GM19099 (cell line): ENCODE data around the gene NTRK2.

Experiments used
- POLR2A ChIP-seq: IDR thresholded peaks from 3 replicates; pipeline ENCODE4 v1.6.1; 2011; ENCODE audit warnings: low read depth; ENCODE audit not compliant: insufficient read length; ENCODE audit errors: extremely low read depth

Gene NTRK2

DNA sequence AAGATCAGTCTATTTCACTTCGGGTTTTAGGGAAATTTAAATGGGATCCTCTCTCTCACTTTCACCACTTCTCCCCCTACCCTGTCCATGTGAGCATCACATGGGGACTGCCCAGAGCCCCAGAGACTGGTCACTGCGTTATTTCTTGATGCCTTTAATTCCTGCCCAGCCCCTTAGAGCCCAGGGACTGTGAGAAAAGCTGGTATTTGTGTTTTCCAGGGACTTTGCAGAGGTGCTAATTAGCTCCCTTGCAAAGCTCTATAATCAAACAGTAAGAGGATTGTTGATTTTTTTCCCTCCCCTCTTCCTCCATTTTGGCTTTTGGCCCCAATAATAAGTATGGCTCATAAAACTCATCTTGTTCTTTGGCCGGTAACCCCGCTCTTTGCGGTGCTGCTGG lies 35.6 kb downstream of the NTRK2 start:
- no peak for TF ChIP-seq POLR2A

DNA sequence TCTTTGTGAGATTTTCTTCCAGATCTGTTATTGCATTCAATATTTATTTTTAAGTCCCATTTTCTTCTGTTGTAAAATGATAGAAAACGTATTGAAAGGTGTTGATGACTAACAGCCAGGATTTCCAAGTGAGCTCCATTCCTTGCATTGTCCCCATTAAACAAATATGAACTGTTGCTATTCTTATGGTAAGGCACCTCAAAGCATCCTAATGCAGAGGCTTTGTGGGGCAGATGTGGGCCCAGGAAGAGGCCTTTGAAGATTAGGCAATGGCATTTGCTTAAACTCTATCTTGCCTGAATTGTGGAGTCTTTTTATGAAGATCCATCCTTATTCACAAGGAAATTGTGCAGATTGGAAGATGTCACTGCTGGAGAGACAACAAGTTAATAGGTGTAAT lies 38.9 kb downstream of the NTRK2 start:
- TF ChIP-seq POLR2A = no peak

DNA sequence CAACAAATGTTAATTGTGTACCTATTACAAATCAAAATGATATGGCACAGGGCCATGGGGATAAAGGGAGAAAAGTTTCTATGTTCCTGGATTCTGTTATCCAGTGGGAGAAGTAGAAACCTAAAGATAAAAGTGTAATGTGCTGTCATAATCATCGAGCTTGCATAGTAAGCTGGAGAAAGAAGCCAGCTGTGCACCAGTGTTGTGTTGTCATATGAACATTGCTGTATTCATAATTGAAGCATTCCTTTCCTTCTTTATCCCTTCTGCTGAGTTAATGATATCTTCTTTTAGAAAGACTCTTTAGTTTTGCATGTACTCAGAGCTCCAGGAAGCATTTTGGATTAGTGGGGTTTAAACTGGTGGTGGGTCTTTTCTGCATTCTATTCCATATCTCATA lies 39.5 kb downstream of the NTRK2 start:
- TF ChIP-seq POLR2A = no peak

DNA sequence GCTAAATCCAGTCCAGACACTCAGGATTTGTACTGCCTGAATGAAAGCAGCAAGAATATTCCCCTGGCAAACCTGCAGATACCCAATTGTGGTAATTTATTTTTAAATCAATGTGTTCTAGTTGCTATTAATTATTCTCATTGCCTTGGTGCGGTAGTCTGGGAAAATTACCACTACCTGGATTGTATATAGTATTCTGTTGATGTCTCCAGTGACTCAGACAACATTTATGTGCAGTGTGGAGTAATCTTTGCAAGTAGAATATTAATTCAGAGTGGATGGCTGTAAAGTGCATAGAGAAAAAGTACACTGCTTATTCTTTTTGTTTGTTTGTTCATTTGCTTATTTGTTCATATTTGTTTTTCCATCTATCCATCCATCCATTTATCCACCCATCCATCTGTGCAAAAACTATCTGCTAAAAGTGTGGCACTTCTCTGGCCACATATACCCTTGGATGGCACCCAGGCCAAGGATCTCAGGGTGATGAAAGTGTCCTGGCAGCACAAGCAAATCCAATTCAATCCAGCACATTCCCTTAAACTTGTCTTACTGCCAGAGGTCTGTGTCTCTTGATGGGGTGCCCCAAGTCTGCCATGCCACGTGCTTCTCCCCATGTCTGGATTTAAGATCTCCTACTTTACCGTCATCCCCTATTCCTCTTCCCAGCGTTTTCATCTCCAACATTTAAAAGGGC lies 41.3 kb downstream of the NTRK2 start:
- TF ChIP-seq POLR2A = no peak

DNA sequence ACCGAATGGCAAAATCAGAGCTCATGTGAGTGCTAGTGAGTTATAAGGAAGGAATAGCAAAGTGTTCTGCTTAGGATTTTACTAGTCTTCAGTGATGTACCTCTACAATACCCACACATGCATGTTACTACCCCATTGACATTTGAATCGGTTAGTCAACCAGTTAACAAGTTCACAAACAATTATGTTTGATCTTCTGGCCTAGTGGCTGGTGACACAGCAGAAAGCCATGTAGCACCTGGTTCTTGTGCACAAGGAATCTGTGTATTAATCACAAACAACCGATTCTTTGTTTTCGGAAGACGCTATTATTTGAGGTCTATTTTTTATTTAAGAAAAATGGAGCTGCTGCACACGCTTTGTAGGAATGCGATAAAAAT lies 41.9 kb downstream of the NTRK2 start:
- TF ChIP-seq POLR2A = no peak

DNA sequence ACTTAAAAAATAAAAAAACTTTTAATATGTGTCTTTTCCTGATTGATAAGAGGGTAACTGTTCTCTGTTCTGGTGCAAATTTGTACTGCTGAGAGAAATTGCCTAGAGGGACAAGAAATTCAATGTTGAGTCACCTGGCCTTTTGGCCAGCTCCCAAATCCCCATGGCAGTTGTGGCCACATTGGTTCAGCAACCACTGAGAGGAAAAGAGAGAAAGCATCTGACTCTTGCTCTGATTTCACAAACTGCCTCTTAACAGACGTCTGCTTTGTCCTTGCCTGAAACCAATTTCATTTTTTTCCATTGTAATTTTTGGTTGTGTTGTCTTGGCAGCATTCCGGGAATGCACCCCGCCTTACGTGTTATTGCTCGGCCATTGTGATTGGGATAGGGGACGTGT lies 42.4 kb downstream of the NTRK2 start:
- no peak for TF ChIP-seq POLR2A

DNA sequence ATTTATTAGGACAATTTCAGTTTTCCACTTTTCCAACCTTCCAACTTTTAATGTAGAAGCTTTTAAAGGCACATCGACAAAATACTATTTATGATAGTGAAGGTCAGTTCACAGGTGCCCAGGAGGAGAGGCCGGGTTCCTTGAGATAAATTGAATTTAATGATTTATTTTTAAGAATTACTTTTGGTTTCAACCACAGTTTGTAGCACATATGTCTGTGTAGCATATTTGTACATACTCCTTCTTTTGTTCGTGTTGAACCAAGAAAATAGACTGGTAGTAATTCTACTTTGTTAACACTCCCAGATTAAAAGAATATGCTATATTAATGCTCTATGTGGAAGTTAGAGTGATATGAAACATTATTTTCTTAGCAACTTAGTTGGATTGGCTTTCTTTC lies 46.7 kb downstream of the NTRK2 start:
- TF ChIP-seq POLR2A = no peak

DNA sequence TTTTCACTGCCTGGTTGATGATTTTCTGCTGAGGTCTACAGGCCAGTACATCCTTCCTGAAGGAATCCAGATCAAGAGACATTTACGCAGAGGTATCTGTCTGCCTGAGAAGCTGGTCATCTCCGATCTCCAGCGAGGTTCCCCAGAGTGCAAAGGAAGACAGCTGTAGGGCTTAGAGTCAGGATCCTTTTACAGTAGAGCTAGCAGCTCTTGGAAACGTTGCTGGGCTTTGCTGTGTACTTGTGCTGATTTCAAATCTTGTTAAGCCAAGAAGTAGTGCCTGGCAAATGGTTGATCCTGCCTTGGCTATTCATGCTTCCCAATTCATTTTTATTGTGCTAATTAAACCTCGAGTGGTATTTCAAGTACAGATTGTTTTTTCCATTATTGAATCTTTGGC lies 48.9 kb downstream of the NTRK2 start:
- no peak for TF ChIP-seq POLR2A

DNA sequence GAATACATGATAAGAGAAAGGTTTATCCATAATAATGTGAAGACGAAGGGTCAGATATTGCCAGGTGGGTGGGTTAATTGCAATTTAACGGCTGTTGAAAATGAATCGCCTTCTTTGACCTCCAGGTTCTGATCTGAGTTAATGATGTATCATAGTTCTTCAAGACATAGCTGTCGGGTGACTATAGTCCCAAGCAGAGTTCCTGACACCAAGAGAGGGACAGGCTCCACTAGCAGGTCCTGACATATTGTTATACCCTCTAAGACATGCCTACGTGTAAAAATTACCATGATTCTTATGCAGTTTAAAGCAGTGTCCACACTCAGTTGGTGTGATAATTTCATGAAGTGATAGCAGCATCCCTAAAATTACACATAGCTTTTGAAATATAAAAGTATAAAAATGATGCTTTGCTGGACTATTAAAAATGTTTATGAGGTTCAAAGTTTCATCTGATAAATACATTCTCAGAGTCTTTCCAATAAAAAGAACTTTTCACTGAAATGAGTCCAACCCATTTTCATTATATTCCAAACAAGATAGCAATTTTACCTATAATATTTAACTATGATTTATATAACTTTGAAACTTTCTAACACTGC lies 53.0 kb downstream of the NTRK2 start:
- no peak for TF ChIP-seq POLR2A

DNA sequence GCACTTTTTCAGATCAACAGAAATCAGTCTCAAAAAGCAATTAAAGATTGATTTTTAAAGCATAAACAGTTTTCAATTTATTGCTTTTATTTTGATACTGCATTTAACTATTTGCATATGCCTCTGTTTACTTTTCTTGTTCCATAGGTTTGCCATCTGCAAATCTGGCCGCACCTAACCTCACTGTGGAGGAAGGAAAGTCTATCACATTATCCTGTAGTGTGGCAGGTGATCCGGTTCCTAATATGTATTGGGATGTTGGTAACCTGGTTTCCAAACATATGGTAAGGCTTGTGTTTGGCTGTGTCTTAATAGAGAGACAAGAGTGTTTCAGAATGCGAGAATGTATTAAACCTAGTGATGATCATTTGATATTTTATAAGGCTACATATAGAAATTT lies 53.9 kb downstream of the NTRK2 start:
- TF ChIP-seq POLR2A = no peak

DNA sequence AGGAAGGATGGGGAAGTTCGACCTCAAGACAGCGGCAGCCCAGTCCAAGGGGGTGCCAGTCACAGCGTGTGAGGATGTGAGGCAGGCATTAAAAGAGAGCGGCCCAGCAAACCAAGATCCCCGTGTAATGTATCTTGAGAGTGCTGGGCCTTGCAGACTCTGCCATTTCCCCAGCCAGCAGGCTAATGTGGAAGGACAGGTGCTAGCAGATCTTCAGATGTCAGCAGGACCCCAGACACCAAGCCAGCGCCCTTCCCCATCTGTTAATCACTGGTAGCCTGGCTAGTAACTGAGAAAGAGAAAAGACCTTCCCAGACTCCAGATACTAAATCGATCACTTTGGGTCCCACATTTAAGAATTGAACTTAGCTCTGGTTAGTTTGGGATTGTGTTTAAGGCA lies 62.2 kb downstream of the NTRK2 start:
- TF ChIP-seq POLR2A = no peak

DNA sequence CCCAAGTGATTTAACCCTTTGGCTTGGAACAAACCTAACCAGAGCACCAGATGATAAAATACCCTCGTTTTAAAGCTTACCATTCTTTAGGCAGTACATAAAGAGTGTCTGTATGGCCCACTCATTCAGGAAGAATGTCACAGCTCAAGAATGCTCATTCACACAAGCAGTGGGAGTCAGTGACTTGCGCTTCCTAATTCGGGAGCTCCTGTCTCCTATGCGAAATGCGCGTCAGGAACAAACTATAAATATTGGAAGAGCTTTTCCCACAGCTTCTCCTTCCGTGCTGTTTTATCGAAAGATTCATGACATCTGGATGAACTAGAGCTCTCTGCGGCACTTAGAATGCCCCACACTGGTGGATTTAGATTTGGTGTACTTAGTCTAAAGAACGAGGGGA lies 66.6 kb downstream of the NTRK2 start:
- no peak for TF ChIP-seq POLR2A

DNA sequence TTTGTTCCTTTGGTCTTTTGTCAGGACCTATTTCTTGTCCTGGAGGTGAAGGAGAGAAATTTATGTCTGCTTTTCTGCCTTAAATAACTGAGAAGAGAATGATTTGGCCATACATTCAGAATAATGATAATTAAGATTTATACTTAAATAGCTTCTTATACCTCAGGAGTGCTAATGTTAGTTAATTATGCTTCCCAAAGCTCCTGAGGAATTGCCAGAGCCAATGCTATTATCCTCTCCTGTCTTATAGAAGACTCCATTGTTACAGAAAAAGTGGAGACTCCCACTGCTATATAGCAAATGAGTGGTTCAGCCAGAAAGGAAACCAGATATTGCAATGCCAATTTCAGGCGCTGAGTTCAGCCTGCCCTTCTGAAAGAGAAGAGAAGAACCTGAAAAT lies 67.0 kb downstream of the NTRK2 start:
- TF ChIP-seq POLR2A = no peak

DNA sequence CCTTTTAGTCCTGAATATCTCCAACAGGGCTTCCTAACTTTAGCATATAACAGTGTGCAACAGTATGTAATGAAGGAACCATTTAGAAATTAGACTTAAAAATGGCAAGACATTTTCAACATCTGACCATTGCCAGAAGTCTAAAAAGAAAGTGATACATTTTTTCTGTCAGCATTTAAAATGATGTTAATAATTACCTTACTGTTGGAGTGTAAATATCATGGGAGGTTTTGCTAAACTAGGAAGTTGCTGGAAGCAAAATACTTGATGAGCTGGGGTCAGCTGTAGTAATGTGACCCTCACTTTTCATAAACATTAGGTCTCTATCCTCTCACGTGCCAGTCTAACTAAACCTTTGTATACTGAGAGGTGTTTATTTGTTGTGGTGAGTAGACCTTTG lies 68.8 kb downstream of the NTRK2 start:
- no peak for TF ChIP-seq POLR2A

DNA sequence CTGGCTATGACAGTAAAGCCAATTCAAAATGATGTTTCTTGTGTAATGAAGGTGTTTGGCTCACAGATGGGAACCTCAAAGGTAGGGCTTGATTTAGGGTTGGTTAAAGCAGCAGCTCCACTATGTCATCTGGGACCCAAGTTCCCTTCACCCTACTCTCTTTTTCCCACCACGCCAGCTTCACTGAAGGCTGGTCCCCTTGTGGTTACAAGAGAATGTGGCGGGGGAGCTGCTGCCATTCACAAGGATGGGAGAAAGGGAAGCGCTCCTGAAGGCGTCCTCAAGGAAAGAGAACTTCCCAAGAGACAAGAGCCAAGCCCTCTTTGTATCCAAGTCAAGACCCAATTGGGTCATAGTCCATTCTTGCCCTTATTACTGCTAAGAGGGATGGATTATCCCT lies 72.7 kb downstream of the NTRK2 start:
- TF ChIP-seq POLR2A = no peak

DNA sequence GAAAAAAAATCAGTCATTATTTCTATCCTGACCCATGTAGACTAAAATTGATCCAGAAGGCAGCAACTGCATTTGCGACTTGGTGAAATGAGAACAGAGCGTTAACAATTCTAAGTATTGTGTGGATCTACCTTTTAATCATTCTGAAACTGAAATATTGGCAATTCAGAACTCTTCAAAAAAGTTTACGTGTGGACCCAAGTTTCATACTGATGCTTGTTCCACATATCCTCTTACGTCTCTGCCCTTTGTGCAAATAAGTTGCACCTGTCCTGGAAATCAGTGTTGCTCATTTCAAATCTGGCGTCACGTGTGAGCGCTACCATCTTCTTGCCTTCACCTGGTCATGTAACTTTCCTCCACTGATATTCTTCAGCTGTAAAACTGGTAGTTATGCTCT lies 74.7 kb downstream of the NTRK2 start:
- TF ChIP-seq POLR2A = no peak

DNA sequence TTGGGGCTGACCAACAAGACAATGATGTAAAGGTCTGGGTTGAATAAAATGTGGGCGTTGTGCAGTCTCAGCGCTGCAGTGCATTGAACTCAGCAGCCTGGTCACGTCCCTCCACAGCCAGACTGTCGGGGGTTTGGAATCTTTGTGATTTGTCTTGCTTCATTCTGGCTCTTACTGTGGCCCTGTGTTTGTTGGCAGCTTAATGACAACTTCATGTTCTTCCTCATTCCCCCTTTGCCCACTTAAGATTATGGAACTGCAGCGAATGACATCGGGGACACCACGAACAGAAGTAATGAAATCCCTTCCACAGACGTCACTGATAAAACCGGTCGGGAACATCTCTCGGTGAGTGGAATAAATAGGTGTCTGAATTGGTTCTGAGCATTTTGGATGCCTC lies 75.2 kb downstream of the NTRK2 start:
- no peak for TF ChIP-seq POLR2A

DNA sequence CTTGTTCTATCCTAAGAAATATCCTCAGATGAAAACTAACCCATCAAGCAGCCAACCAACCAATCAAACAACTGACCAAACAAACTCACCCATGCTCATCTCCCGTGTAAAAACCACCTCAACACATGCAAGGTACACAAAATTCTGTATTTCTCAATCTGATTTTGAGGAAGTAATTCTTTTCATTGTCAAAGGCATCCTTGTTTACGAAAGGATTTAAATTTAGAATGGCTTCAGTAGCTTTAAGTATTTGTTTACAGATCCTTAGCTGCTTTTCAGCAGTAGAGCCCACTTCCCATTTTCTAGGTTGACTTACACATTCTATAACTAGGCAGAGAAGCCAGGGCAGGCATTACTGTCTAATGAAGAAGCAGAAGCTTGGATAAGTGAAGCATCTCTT lies 78.6 kb downstream of the NTRK2 start:
- no peak for TF ChIP-seq POLR2A
